Parathyroid adenoma (tissue), 2 donors: ENCODE data around the gene IFIT5.
"Not testable (repeated sequence)": the region's sequence is repeated elsewhere in the genome, so short reads cannot be mapped to it uniquely, and the experiment has no call there.

ENCODE experiments used
- H2AFZ ChIP-seq: fragments of 300-600 bp; sonication (generic); one replicate; pipeline ENCODE4 v1.7.0; 2017; ENCODE audit warnings: antibody characterized with exemption, mild to moderate bottlenecking
- H3K27ac ChIP-seq: fragments of 300-600 bp; sonication (generic); one replicate; pipeline ENCODE4 v1.7.0; 2017
- H3K27me3 ChIP-seq: fragments of 300-600 bp; sonication (generic); one replicate; pipeline ENCODE4 v1.7.0; 2017; ENCODE audit warnings: low read length; ENCODE audit not compliant: control insufficient read depth, insufficient read depth
- H3K36me3 ChIP-seq: fragments of 300-600 bp; sonication (generic); one replicate; pipeline ENCODE4 v1.7.0; 2017; ENCODE audit warnings: low read length; ENCODE audit not compliant: control insufficient read depth, insufficient read depth
- H3K4me1 ChIP-seq: fragments of 300-600 bp; sonication (generic); one replicate; pipeline ENCODE4 v1.7.0; 2017; ENCODE audit warnings: control low read depth
- H3K4me2 ChIP-seq: fragments of 300-600 bp; sonication (generic); one replicate; pipeline ENCODE4 v1.7.0; 2017; ENCODE audit warnings: low read length
- H3K4me3 ChIP-seq: fragments of 300-600 bp; sonication (generic); one replicate; pipeline ENCODE4 v1.7.0; 2017; ENCODE audit warnings: low read depth, low read length
- H3K79me2 ChIP-seq: fragments of 300-600 bp; sonication (generic); one replicate; pipeline ENCODE4 v1.7.0; 2017; ENCODE audit warnings: control low read depth
- H3K9ac ChIP-seq: fragments of 300-600 bp; sonication (generic); one replicate; pipeline ENCODE4 v1.7.0; 2017; ENCODE audit warnings: mild to moderate bottlenecking
- H3K9me3 ChIP-seq: fragments of 300-600 bp; sonication (generic); one replicate; pipeline ENCODE4 v1.7.0; 2017; ENCODE audit warnings: low read length; ENCODE audit not compliant: control insufficient read depth
- CTCF ChIP-seq: fragments of 300-600 bp; sonication (generic); IDR thresholded peaks from one replicate; pipeline ENCODE4 v1.7.0; 2017; ENCODE audit warnings: antibody characterized with exemption, mild to moderate bottlenecking
- donor health status: primary hyperparathyroidism.

The IFIT5 gene

DNA sequence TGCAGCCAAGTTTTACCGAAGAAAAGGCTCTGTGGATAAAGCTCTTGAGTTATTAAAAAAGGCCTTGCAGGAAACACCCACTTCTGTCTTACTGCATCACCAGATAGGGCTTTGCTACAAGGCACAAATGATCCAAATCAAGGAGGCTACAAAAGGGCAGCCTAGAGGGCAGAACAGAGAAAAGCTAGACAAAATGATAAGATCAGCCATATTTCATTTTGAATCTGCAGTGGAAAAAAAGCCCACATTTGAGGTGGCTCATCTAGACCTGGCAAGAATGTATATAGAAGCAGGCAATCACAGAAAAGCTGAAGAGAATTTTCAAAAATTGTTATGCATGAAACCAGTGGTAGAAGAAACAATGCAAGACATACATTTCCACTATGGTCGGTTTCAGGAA lies 11.3 kb upstream of the IFIT5 start:
- no peak overlapping the region for H3K9ac ChIP-seq

DNA sequence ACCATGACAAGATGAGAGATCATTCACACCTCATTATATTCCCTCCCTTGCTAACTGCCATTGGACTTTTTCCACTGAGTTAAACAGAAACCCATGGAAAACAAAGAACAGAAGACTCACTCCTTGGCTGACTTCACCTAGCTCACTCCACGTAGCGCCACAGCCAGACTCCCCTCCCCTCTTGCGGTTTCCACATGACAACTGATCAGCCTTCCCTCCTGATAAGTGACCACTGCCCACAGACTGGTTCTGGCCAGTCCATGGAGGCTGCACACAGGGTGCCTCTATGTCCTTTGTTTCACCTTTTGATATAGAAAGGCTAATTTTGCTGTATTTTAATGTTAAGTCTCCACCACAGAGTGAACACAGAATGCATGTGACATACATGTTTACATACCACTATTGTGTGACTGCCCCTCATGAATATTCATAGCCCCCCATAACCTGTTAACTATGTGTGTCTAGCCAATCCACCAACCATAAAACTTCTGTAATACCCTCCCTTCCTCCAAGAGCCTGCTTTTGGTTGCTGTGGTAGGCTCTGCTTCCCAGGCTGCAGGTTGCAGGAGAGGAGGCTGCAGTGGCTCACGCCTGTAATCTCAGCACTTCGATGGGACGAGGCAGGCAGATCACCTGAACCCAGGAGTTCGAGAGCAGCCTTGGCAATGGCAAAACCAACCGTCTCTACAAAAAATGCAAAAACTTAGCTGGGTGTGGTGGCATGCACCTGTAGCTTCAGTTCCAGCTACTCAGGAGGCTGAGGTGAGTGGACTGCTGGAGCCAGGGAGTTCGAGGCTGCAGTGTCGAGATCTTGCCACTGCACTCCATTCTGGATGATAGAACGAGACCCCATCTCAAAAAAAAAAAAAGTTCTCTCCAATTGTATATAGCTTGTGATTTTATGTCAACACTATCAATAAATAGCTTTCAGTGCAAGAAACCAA lies 10.0 kb upstream of the IFIT5 start:
- H3K4me3 ChIP-seq, result no peak overlapping the region
- H3K9ac ChIP-seq, result no peak overlapping the region

More for the DNA sequence above, 11.3 kb upstream of the IFIT5 start:
- Histone ChIP-seq H3K4me1 (peaks cover 2% of the 10 kb centered on the region), H3K9me3 (no peaks in the 10 kb centered on the region), H2AFZ (no peak overlapping the region), H3K79me2 (peaks cover 1% of the 10 kb centered on the region), H3K27ac (no peak overlapping the region), H3K4me3 (no peak overlapping the region), H3K36me3 (no peaks in the 10 kb centered on the region), H3K27me3 (no peaks in the 10 kb centered on the region), H3K4me2 (no peak overlapping the region)
- no peak for TF ChIP-seq CTCF

DNA sequence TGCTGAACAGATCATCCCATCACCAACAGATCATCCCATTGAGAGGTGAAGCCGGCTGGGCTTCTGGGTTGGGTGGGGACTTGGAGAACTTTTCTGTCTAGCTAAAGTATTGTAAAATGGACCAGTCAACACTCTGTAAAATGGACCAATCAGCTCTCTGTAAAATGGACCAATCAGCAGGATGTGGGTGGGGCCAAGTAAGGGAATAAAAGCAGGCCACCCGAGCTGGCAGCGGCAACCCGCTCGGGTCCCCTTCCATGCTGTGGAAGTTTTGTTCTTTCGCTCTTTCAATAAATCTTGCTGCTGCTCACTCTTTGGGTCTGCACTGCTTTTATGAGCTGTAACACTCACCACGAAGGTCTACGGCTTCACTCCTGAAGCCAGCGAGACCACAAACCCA lies 8.2 kb upstream of the IFIT5 start:
- not testable (repeated sequence) for H3K27me3 ChIP-seq, H3K4me1 ChIP-seq, H3K9me3 ChIP-seq, H3K4me3 ChIP-seq, H3K4me2 ChIP-seq, H3K79me2 ChIP-seq, H3K36me3 ChIP-seq, H3K27ac ChIP-seq, H2AFZ ChIP-seq, H3K9ac ChIP-seq

More for the DNA sequence above, 10.0 kb upstream of the IFIT5 start:
- H3K79me2 ChIP-seq, result no peaks in the 10 kb centered on the region
- no peak for TF ChIP-seq CTCF
- H3K27ac ChIP-seq, result no peak overlapping the region
- H3K27me3 ChIP-seq, result no peaks in the 10 kb centered on the region
- no peak overlapping the region for H2AFZ ChIP-seq
- H3K4me2 ChIP-seq, result no peak overlapping the region
- no peaks in the 10 kb centered on the region for H3K9me3 ChIP-seq
- no peaks in the 10 kb centered on the region for H3K36me3 ChIP-seq
- H3K4me1 ChIP-seq, result peaks cover 2% of the 10 kb centered on the region

DNA sequence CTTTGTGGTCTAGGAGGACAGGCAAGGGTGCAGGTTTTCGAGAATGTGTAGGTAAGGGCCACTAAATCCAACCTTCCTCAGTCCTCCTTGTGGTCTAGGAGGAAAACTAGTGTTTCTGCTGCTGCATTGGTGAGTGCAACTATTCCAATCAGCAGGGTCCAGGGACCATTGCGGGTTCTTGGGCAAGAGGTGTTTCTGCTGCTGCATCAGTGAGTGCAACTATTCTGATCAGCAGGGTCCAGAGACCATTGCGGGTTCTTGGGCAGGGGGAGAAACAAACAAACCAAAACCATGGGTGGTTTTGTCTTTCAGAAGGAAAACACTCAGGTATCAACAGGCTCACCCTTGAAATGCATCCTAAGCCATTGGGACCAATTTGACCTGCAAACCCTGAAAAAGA lies 6.6 kb upstream of the IFIT5 start:
- H3K79me2 ChIP-seq, H3K4me3 ChIP-seq, H3K36me3 ChIP-seq, H3K9ac ChIP-seq, H3K27me3 ChIP-seq, H3K27ac ChIP-seq, H3K4me1 ChIP-seq, H3K4me2 ChIP-seq, H2AFZ ChIP-seq, H3K9me3 ChIP-seq: not testable (repeated sequence)

DNA sequence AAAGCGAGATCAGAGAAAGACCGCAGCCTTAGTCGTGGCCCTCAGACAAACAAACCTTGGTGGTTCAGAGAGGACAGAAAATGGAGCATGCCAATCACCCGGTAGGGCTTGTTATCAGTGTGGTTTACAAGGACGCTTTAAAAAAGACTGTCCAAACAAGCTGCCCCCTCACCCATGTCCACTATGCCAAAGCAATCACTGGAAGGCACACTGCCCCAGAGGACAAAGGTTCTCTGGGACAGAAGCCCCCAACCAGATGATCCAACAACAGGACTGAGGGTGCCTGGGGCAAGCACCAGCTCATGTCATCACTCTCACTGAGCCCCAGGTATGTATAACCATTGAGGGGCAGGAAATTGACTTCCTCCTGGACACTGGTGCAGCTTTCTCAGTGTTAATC lies 5.1 kb upstream of the IFIT5 start:
- H3K4me3 ChIP-seq, H2AFZ ChIP-seq, H3K79me2 ChIP-seq, H3K9me3 ChIP-seq, H3K4me2 ChIP-seq, H3K36me3 ChIP-seq, H3K27me3 ChIP-seq, H3K27ac ChIP-seq, H3K9ac ChIP-seq, H3K4me1 ChIP-seq: not testable (repeated sequence)

- not testable (repeated sequence) for H3K9me3 ChIP-seq, H3K4me3 ChIP-seq, H2AFZ ChIP-seq, H3K27me3 ChIP-seq, H3K4me1 ChIP-seq, H3K9ac ChIP-seq, H3K36me3 ChIP-seq, H3K27ac ChIP-seq, H3K4me2 ChIP-seq
- H3K79me2 ChIP-seq, result peaks cover 10% of the 10 kb centered on the region
Observed at GRCh38 chr10:89410551-89410950, 3.8 kb upstream of the IFIT5 start.

GRCh38 chr10:89411135-89411534 lies 3.2 kb upstream of the IFIT5 start:
- H3K9me3 ChIP-seq, H2AFZ ChIP-seq, H3K27ac ChIP-seq, H3K4me3 ChIP-seq, H3K4me1 ChIP-seq, H3K36me3 ChIP-seq, H3K4me2 ChIP-seq, H3K9ac ChIP-seq, H3K27me3 ChIP-seq: not testable (repeated sequence)
- H3K79me2 ChIP-seq, result peaks cover 15% of the 10 kb centered on the region

GRCh38 chr10:89412276-89412675 lies 2.1 kb upstream of the IFIT5 start:
- not testable (repeated sequence) for H3K27ac ChIP-seq, H3K36me3 ChIP-seq, H3K27me3 ChIP-seq, H3K4me3 ChIP-seq, H3K4me2 ChIP-seq, H3K9ac ChIP-seq, H3K9me3 ChIP-seq, H3K4me1 ChIP-seq, H2AFZ ChIP-seq
- H3K79me2 ChIP-seq, result peaks cover 16% of the 10 kb centered on the region
